H1 (cell line): Measurements from ENCODE around the gene CLCA1. TPM values are rescaled to one million over a fixed set of nuclear protein-coding genes. Genes with fewer than 3 reads are reported as not detected.

Experiments
- CTCF ChIA-PET: fragments of 300-600 bp; sonication (Branson Sonifier 250); formaldehyde crosslinking; loops from one replicate; lab custom pipeline; 2021; ENCODE audit not compliant: partially characterized antibody; lab: Charles Lee
- POLR2A ChIA-PET: fragments of 300-600 bp; sonication (Branson Sonifier 250); formaldehyde crosslinking; loops from one replicate; lab custom pipeline; 2021; ENCODE audit warnings: inconsistent platforms; ENCODE audit not compliant: partially characterized antibody; lab: Charles Lee
- DNase-seq, 2 experiments: peaks; one replicate each; pipeline versions ENCODE4 v3.0.0 to v3.0.0-alpha.2; 2010 to 2022; ENCODE audit warnings: low spot score in 2 of 2, low read depth in 1 of 2, mixed read lengths in 1 of 2
- FAIRE-seq: peaks from 2 replicates; lab custom pipeline; 2011; peaks lifted over from hg19 to GRCh38; lab: Jason Lieb, UNC
- H2AFZ ChIP-seq: 2 replicates; pipeline ENCODE4 v1.8.1; 2012; ENCODE audit warnings: low read length, inconsistent platforms
- H2AK5ac ChIP-seq: 2 replicates; pipeline ENCODE4 v1.6.1; 2013; ENCODE audit warnings: low read depth, low read length
- H2BK120ac ChIP-seq: replicated peaks from 2 replicates; pipeline ENCODE3; 2013; ENCODE audit warnings: low read depth, low read length, inconsistent platforms
- H2BK12ac ChIP-seq: 2 replicates; pipeline ENCODE4 v1.6.1; 2013; ENCODE audit warnings: low read depth, low read length
- H2BK15ac ChIP-seq: 2 replicates; pipeline ENCODE4 v1.6.1; 2013; ENCODE audit warnings: low read length
- H2BK20ac ChIP-seq: 2 replicates; pipeline ENCODE4 v1.6.1; 2013; ENCODE audit warnings: low read length
- H2BK5ac ChIP-seq: 2 replicates; pipeline ENCODE4 v1.6.1; 2013; ENCODE audit warnings: low read depth, low read length
- H3K14ac ChIP-seq: 2 replicates; pipeline ENCODE4 v1.6.1; 2013; ENCODE audit warnings: inconsistent platforms; ENCODE audit not compliant: insufficient read length
- H3K18ac ChIP-seq: 2 replicates; pipeline ENCODE4 v1.6.1; 2013; ENCODE audit warnings: low read length; ENCODE audit errors: extremely low read depth
- H3K23ac ChIP-seq: 2 replicates; pipeline ENCODE4 v1.6.1; 2013; ENCODE audit warnings: inconsistent platforms; ENCODE audit not compliant: insufficient read length
- H3K23me2 ChIP-seq: 2 replicates; pipeline ENCODE4 v1.6.1; 2013; ENCODE audit warnings: low read depth, low read length
- H3K27ac ChIP-seq: 2 replicates; pipeline ENCODE4 v1.6.1; 2011; ENCODE audit warnings: low read depth, low read length, inconsistent platforms
- H3K27me3 ChIP-seq, 4 experiments: replicated peaks in 1 of 4; 1 replicate in 1 of 4; 2 replicates in 3 of 4; pipeline versions ENCODE4 v1.6.1 to v1.8.1; 2011 to 2013; ENCODE audit warnings: low read length in 3 of 4, mild to moderate bottlenecking in 3 of 4, inconsistent platforms in 2 of 4, mixed read lengths in 2 of 4, moderate library complexity in 1 of 4; ENCODE audit not compliant: control insufficient read depth in 3 of 4, insufficient read depth in 3 of 4; ENCODE audit errors: extremely low read depth in 1 of 4
- H3K36me3 ChIP-seq, 4 experiments: 2 replicates each; pipeline versions ENCODE4 v1.6.1 to v1.8.1; 2011 to 2013; ENCODE audit warnings: mild to moderate bottlenecking in 4 of 4, low read length in 3 of 4, moderate library complexity in 2 of 4, control low read depth in 1 of 4, inconsistent platforms in 1 of 4; ENCODE audit not compliant: insufficient read depth in 4 of 4, control insufficient read depth in 2 of 4
- H3K4ac ChIP-seq: replicated peaks from 2 replicates; pipeline ENCODE3; 2013; ENCODE audit warnings: low read length, low read depth, mixed read lengths, inconsistent platforms; ENCODE audit not compliant: insufficient read length
- H3K4me1 ChIP-seq, 4 experiments: replicated peaks in 1 of 4; 1 replicate in 1 of 4; 2 replicates in 3 of 4; pipeline versions ENCODE4 v1.6.1 to v1.8.1; 2011 to 2013; ENCODE audit warnings: low read length in 3 of 4, inconsistent platforms in 2 of 4, mixed read lengths in 1 of 4; ENCODE audit not compliant: insufficient read depth in 4 of 4, control insufficient read depth in 3 of 4
- H3K4me2 ChIP-seq, 2 experiments: 2 replicates each; pipeline versions ENCODE4 v1.6.1 to v1.8.1; 2011 to 2013; ENCODE audit warnings: low read depth in 2 of 2, low read length in 2 of 2, control low read depth in 1 of 2, inconsistent platforms in 1 of 2, mild to moderate bottlenecking in 1 of 2; ENCODE audit not compliant: insufficient read depth in 1 of 2
- H3K4me3 ChIP-seq, 4 experiments: fragments of 200-600, 300-600 bp in 1 of 4; sonication (generic), shearing (Covaris generic), sonication (Bioruptor Twin) in 1 of 4; 2 replicates each; pipeline versions ENCODE4 v1.5.1 to v1.8.1; 2011 to 2016; ENCODE audit warnings: low read length in 4 of 4, low read depth in 3 of 4, control low read depth in 2 of 4, inconsistent platforms in 2 of 4, mild to moderate bottlenecking in 2 of 4, mixed read lengths in 1 of 4, moderate library complexity in 1 of 4; ENCODE audit not compliant: insufficient read depth in 2 of 4; ENCODE audit errors: extremely low read depth in 1 of 4
- H3K56ac ChIP-seq: replicated peaks from 2 replicates; pipeline ENCODE3; 2013; ENCODE audit warnings: low read depth, mild to moderate bottlenecking, mixed read lengths, low read length, inconsistent platforms; ENCODE audit not compliant: insufficient read length
- H3K79me1 ChIP-seq: 2 replicates; pipeline ENCODE4 v1.6.1; 2013; ENCODE audit warnings: low read depth, low read length, control low read depth
- H3K79me2 ChIP-seq, 2 experiments: 2 replicates each; pipeline versions ENCODE4 v1.6.1 to v1.8.1; 2012 to 2013; ENCODE audit warnings: low read length in 2 of 2, mild to moderate bottlenecking in 2 of 2, inconsistent platforms in 1 of 2; ENCODE audit not compliant: insufficient read depth in 2 of 2, control insufficient read depth in 1 of 2
- H3K9ac ChIP-seq, 4 experiments: replicated peaks in 1 of 4; 1 replicate in 1 of 4; 2 replicates in 3 of 4; pipeline versions ENCODE4 v1.6.1 to v1.8.1; 2011 to 2013; ENCODE audit warnings: low read depth in 3 of 4, low read length in 3 of 4, control low read depth in 2 of 4, mild to moderate bottlenecking in 2 of 4, moderate library complexity in 2 of 4, inconsistent platforms in 1 of 4; ENCODE audit errors: extremely low read depth in 1 of 4
- H3K9me3 ChIP-seq, 2 experiments: 2 replicates each; pipeline versions ENCODE4 v1.6.1 to v1.8.1; 2012 to 2013; ENCODE audit warnings: mild to moderate bottlenecking in 2 of 2, moderate library complexity in 2 of 2, control low read depth in 1 of 2, inconsistent platforms in 1 of 2, low read depth in 1 of 2, low read length in 1 of 2, mixed read lengths in 1 of 2; ENCODE audit not compliant: insufficient read depth in 2 of 2
- H4K20me1 ChIP-seq, 2 experiments: replicated peaks in 1 of 2; 2 replicates each; pipeline versions ENCODE3 to v1.8.1; 2011 to 2013; ENCODE audit warnings: inconsistent platforms in 2 of 2, low read length in 2 of 2, mild to moderate bottlenecking in 1 of 2; ENCODE audit not compliant: insufficient read depth in 2 of 2, control insufficient read depth in 1 of 2
- H4K5ac ChIP-seq: 2 replicates; pipeline ENCODE4 v1.6.1; 2013; ENCODE audit warnings: low read length, low read depth, mixed read lengths, inconsistent platforms; ENCODE audit not compliant: insufficient read length
- H4K8ac ChIP-seq: 2 replicates; pipeline ENCODE4 v1.8.0; 2013; ENCODE audit warnings: mild to moderate bottlenecking, moderate library complexity, low read length, inconsistent platforms; ENCODE audit not compliant: insufficient read depth; ENCODE audit errors: extremely low read depth
- H4K91ac ChIP-seq: replicated peaks from 2 replicates; pipeline ENCODE3; 2013; ENCODE audit warnings: low read length, mixed read lengths, inconsistent platforms; ENCODE audit not compliant: insufficient read length
- JUND ChIP-seq: IDR thresholded peaks from 2 replicates; pipeline ENCODE4 v1.6.1; 2011; ENCODE audit warnings: mild to moderate bottlenecking, improper control_type of control experiment, low read length
- KDM5A ChIP-seq: fragments of 200-600 bp; IDR thresholded peaks from 2 replicates; pipeline ENCODE4 v1.7.1; 2012; ENCODE audit warnings: mild to moderate bottlenecking, low read length, inconsistent platforms, mixed read lengths
- NANOG ChIP-seq: IDR thresholded peaks from 2 replicates; pipeline ENCODE4 v1.6.1; 2011; ENCODE audit warnings: low read length, low read depth, mild to moderate bottlenecking, inconsistent platforms; ENCODE audit not compliant: insufficient read depth, poor library complexity, severe bottlenecking
- RAD21 ChIP-seq, 2 experiments: IDR thresholded peaks in 1 of 2; conservative IDR thresholded peaks in 1 of 2; 2 replicates each; pipeline ENCODE4 v1.6.1; 2011; ENCODE audit warnings: low read depth in 2 of 2, low read length in 2 of 2, improper control_type of control experiment in 1 of 2, inconsistent platforms in 1 of 2, mild to moderate bottlenecking in 1 of 2, moderate library complexity in 1 of 2
- SP4 ChIP-seq: IDR thresholded peaks from 2 replicates; pipeline ENCODE4 v1.6.1; 2012; ENCODE audit warnings: low read length, inconsistent platforms
- TAF7 ChIP-seq: optimal IDR thresholded peaks from 2 replicates; pipeline ENCODE3; 2011; ENCODE audit warnings: low read depth, mild to moderate bottlenecking, inconsistent platforms, low read length, moderate library complexity, borderline replicate concordance
- TCF12 ChIP-seq: IDR thresholded peaks from 2 replicates; pipeline ENCODE4 v1.6.1; 2011; ENCODE audit warnings: low read depth, mild to moderate bottlenecking, low read length
- WGBS, 2 experiments: shearing (Covaris generic) in 1 of 2; methylation state at CpG; one replicate each; pipeline versions ENCODE4 v1.1.6 to v1.1.7; 2013 to 2015; ENCODE audit warnings: low lambda C conversion rate in 2 of 2, mixed read lengths in 2 of 2, inconsistent platforms in 1 of 2, low coverage in 1 of 2, missing lambda C conversion rate in 1 of 2; ENCODE audit not compliant: insufficient replicate concordance in 2 of 2, insufficient coverage in 1 of 2, insufficient read length in 1 of 2; ENCODE audit errors: extremely low coverage in 1 of 2, missing lambda C conversion rate in 1 of 2; 5-methylcytosine and 5-hydroxymethylcytosine counted together
- polyA plus RNA-seq, 7 experiments: library from polyadenylated mRNA; depleted of rRNA in 3 of 7; stranded (reverse) in 5 of 7; unstranded in 2 of 7; fragments of >200 nt in 5 of 7; fragments of 200-250 nt in 2 of 7; gene quantifications; 1 replicate in 5 of 7; 2 replicates in 1 of 7; 4 replicates in 1 of 7; pipeline versions ENCODE4 v1.2.1 to v1.2.3, GENCODE V29; 2011 to 2013; ENCODE audit warnings: missing spikeins in 2 of 7, mixed read lengths in 2 of 7
- total RNA-seq: library from RNA; stranded (reverse); fragmentation: NEBNext Ultra II Directional; extraction: Animal tissue kit (Norgen Biotek cat#: 25700); gene quantifications from 2 replicates; pipeline ENCODE4 v1.2.1, GENCODE V29; 2021
- TF ChIP-seq, protein P1 (sequence below): IDR thresholded peaks from 2 replicates; pipeline ENCODE4 v1.6.1; 2011; ENCODE audit warnings: low read depth, mild to moderate bottlenecking, low read length; ENCODE audit not compliant: insufficient read depth

The CLCA1 gene
- total and polyA plus RNA-seq, 2 of the 8 experiments (the other 6 are each of a cell fraction or from before 2014, with no cell fraction given): not detected

DNA sequence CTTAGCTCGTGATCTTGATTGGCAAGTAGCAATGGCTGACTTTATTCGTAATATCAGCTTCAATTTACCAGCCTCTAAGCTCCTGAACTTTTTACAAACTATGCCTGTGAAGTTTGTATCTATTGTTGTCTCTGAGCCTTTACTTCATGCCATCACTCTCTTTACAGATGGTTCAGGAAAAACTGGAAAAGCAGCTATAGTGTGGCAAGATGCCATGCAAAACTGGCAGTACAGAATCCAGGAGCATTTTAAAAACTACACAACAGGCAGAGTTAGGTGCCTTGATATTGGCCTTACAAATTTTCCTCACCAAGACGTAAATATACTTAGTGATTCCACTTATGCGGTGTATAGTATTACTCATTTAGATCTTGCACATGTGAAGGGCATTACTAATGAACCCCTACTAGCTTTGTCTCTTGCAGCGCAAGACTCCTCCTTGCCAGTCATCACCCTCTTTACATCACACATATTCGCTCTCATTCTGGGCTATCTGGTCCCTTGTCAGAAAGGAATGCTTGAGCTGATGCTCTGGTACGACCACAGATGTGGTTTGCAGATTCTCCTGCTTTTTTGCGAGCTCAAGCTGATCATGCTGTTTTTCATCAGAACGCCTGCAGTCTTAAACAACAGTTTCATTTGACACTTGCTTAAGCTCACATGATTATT, 36.3 kb downstream of the CLCA1 start:
- no peak overlapping the region; the same call in 1 of the 2 replicates for H2BK15ac ChIP-seq
- H3K9me3 ChIP-seq: peaks cover 0 to 4% of the 10 kb centered on the region in 2 experiments; a peak in 1 of 4 replicates
- WGBS, 2 experiments: 92% methylated on average over 9 of the region's 9 CpGs; no CpG with 5 or more reads in 1 of the 2 experiments
- TF ChIP-seq SP4 (no peak), RAD21 (IDR thresholded peaks at IDR 0.05 in 1 of 2, conservative IDR thresholded peaks at IDR 0.05 in 1 of 2; ENCODE audit: low read depth in 2 of 2, low read length in 2 of 2) (no peak), TCF12 (no peak), NANOG (no peak), TAF7 (no peak), JUND (no peak), KDM5A (no peak)
- TF ChIP-seq, protein P1, sequence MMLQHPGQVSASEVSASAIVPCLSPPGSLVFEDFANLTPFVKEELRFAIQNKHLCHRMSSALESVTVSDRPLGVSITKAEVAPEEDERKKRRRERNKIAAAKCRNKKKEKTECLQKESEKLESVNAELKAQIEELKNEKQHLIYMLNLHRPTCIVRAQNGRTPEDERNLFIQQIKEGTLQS: no peak
- CTCF ChIA-PET: interaction anchor here (0.7 to 8.1 kb wide), 23 partner anchors 8 to 1734 kb away, joined by 3 to 79 read pairs (median 4); partner anchors contain the start of genes CLCA2 and SH3GLB1
- H2BK5ac ChIP-seq: no peak overlapping the region
- H3K4ac ChIP-seq: no peak overlapping the region
- H2BK12ac ChIP-seq: no peak overlapping the region; the same call in 1 of the 2 replicates
- no peak overlapping the region for H3K18ac ChIP-seq
- FAIRE-seq (no peak), DNase-seq (no peak)
- no peak overlapping the region for H3K4me3 ChIP-seq
- H3K79me2 ChIP-seq: no peaks in the 10 kb centered on the region
- no peak overlapping the region for H3K27ac ChIP-seq
- H3K4me2 ChIP-seq: no peak overlapping the region; a peak in 1 of 4 replicates
- H2BK120ac ChIP-seq: no peak overlapping the region
- POLR2A ChIA-PET: interaction anchor here (1.6 to 1.8 kb wide), 2 partner anchors 109 to 200 kb away, joined by 4 to 8 read pairs; partner anchors contain the start of genes ODF2L and SH3GLB1
- H3K9ac ChIP-seq: no peak overlapping the region; a peak in 1 of 7 replicates
- no peaks in the 10 kb centered on the region for H4K20me1 ChIP-seq
- no peak overlapping the region for H4K91ac ChIP-seq
- H2AK5ac ChIP-seq: no peak overlapping the region
- no peak overlapping the region for H4K5ac ChIP-seq
- H3K56ac ChIP-seq: no peak overlapping the region
- no peaks in the 10 kb centered on the region for H3K36me3 ChIP-seq
- no peak overlapping the region for H3K23ac ChIP-seq
- H3K27me3 ChIP-seq: no peaks in the 10 kb centered on the region; a peak in 1 of 7 replicates
- H3K14ac ChIP-seq: no peak overlapping the region
- no peaks in the 10 kb centered on the region for H3K79me1 ChIP-seq
- no peak overlapping the region for H2BK20ac ChIP-seq
- H3K4me1 ChIP-seq: peaks cover 13 to 21% (median 15%) of the 10 kb centered on the region in 4 experiments
- H3K23me2 ChIP-seq: no peaks in the 10 kb centered on the region
- no peak overlapping the region for H2AFZ ChIP-seq
- H4K8ac ChIP-seq: no peak overlapping the region
